BJ (cell line): Measurements from ENCODE around the gene TENT4A. TPM values are rescaled to one million over a fixed set of nuclear protein-coding genes. Genes with fewer than 3 reads are reported as not detected.

Experiments
- CTCF ChIA-PET: fragments of 350-600 bp; formaldehyde crosslinking; extraction: SDS; loops from one replicate; lab custom pipeline; 2021; ENCODE audit warnings: antibody characterized with exemption, inconsistent platforms; lab: Yijun Ruan, JAX
- POLR2A ChIA-PET: fragments of 300-600 bp; sonication (Branson Sonifier 250); formaldehyde crosslinking; extraction: SDS; loops from one replicate; lab custom pipeline; 2021; ENCODE audit warnings: antibody characterized with exemption; lab: Charles Lee
- DNase-seq: peaks from one replicate; pipeline ENCODE4 v3.0.0-alpha.2; 2011; ENCODE audit warnings: low read depth
- H3K27me3 ChIP-seq: 2 replicates; pipeline ENCODE4 v1.6.0; 2011; ENCODE audit warnings: low read length; ENCODE audit not compliant: control insufficient read depth, insufficient read depth
- H3K36me3 ChIP-seq: 2 replicates; pipeline ENCODE4 v1.5.1; 2011; ENCODE audit warnings: low read length; ENCODE audit not compliant: control insufficient read depth, insufficient read depth
- H3K4me3 ChIP-seq: 2 replicates; pipeline ENCODE4 v1.5.1; 2011; ENCODE audit warnings: low read depth, mild to moderate bottlenecking, control low read depth, low read length
- CTCF ChIP-seq: IDR thresholded peaks from 2 replicates; pipeline ENCODE4 v1.5.1; 2011; ENCODE audit warnings: low read depth, mild to moderate bottlenecking, control low read depth, inconsistent platforms, low read length, moderate library complexity; ENCODE audit not compliant: insufficient read depth
- polyA plus RNA-seq: library from polyadenylated mRNA; depleted of rRNA; stranded (reverse); fragments of >200 nt; gene quantifications from 2 replicates; pipeline ENCODE4 v1.2.3, GENCODE V29; 2011

Gene TENT4A
- polyA plus RNA-seq, 1 experiment: 4.0 TPM

GRCh38 chr5:6707852-6708251 is 5.4 kb upstream of the TENT4A start:
- Histone ChIP-seq H3K36me3 (no peaks in the 10 kb centered on the region), H3K27me3 (no peaks in the 10 kb centered on the region), H3K4me3 (no peak overlapping the region)
- TF ChIP-seq CTCF: no peak
- no peak for DNase-seq
- ChIA-PET CTCF (no interaction called here), POLR2A (no interaction called here)

- CTCF ChIA-PET: interaction anchor here (1.3 kb wide), 1 partner anchor 37 kb away, joined by 3 read pairs; no protein-coding TSS in a partner anchor
- Histone ChIP-seq H3K36me3 (no peaks in the 10 kb centered on the region), H3K27me3 (no peaks in the 10 kb centered on the region), H3K4me3 (no peak overlapping the region)
- no peak for DNase-seq
- no peak for TF ChIP-seq CTCF
- POLR2A ChIA-PET: no interaction called here
These were observed 4.4 kb upstream of the TENT4A start for GRCh38 chr5:6708814-6709213.

GRCh38 chr5:6710070-6710469 is 3.2 kb upstream of the TENT4A start:
- no peak for TF ChIP-seq CTCF
- no peaks in the 10 kb centered on the region for H3K27me3 ChIP-seq
- ChIA-PET POLR2A (no interaction called here), CTCF (interaction anchor here (1.7 kb wide), 1 partner anchor 14 kb away, joined by 4 read pairs; no protein-coding TSS in a partner anchor)
- DNase-seq: no peak
- H3K4me3 ChIP-seq: no peak overlapping the region
- no peaks in the 10 kb centered on the region for H3K36me3 ChIP-seq

GRCh38 chr5:6710551-6711318 is 2.5 kb upstream of the TENT4A start:
- H3K36me3 ChIP-seq: no peaks in the 10 kb centered on the region
- no peaks in the 10 kb centered on the region for H3K27me3 ChIP-seq
- no peak overlapping the region for H3K4me3 ChIP-seq
- no peak for DNase-seq
- TF ChIP-seq CTCF: no peak
- POLR2A ChIA-PET: no interaction called here
- CTCF ChIA-PET: interaction anchor here (0.6 to 1.7 kb wide), 2 partner anchors 15 to 81 kb away, joined by 3 to 4 read pairs; no protein-coding TSS in a partner anchor

GRCh38 chr5:6711409-6712141 is 1.7 kb upstream of the TENT4A start:
- no peak for DNase-seq
- Histone ChIP-seq H3K36me3 (no peaks in the 10 kb centered on the region; the same call in 1 of the 2 replicates), H3K27me3 (no peaks in the 10 kb centered on the region), H3K4me3 (peak overlapping the region; percentile 70)
- ChIA-PET CTCF (interaction anchor here (0.6 to 1.7 kb wide), 3 partner anchors 16 to 82 kb away, joined by 3 to 4 read pairs (median 3); no protein-coding TSS in a partner anchor), POLR2A (no interaction called here)
- TF ChIP-seq CTCF: no peak
